ENCODE data around the gene C15orf62.

The C15orf62 gene

DNA sequence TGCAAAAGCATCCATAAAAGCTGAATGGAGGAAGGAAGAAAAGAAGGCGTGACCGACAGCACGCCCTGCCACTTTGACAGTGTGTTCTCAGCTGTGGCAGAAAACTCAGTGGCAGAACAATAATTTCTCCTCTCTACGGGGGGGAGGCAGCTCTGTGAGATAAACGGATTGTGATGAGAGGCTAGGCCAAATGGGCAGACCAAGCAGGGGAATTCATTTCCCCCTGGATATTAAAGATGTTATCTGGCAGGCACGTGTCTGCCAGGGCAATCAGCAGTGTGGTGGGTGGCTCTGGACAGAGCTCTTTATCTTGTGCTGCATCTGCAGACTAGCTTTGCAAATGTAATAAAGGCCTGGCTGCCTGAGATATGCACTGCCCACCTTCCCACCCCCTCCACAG, 12.8 kb upstream of the C15orf62 start (continued):
- TF ChIP-seq, protein P1, sequence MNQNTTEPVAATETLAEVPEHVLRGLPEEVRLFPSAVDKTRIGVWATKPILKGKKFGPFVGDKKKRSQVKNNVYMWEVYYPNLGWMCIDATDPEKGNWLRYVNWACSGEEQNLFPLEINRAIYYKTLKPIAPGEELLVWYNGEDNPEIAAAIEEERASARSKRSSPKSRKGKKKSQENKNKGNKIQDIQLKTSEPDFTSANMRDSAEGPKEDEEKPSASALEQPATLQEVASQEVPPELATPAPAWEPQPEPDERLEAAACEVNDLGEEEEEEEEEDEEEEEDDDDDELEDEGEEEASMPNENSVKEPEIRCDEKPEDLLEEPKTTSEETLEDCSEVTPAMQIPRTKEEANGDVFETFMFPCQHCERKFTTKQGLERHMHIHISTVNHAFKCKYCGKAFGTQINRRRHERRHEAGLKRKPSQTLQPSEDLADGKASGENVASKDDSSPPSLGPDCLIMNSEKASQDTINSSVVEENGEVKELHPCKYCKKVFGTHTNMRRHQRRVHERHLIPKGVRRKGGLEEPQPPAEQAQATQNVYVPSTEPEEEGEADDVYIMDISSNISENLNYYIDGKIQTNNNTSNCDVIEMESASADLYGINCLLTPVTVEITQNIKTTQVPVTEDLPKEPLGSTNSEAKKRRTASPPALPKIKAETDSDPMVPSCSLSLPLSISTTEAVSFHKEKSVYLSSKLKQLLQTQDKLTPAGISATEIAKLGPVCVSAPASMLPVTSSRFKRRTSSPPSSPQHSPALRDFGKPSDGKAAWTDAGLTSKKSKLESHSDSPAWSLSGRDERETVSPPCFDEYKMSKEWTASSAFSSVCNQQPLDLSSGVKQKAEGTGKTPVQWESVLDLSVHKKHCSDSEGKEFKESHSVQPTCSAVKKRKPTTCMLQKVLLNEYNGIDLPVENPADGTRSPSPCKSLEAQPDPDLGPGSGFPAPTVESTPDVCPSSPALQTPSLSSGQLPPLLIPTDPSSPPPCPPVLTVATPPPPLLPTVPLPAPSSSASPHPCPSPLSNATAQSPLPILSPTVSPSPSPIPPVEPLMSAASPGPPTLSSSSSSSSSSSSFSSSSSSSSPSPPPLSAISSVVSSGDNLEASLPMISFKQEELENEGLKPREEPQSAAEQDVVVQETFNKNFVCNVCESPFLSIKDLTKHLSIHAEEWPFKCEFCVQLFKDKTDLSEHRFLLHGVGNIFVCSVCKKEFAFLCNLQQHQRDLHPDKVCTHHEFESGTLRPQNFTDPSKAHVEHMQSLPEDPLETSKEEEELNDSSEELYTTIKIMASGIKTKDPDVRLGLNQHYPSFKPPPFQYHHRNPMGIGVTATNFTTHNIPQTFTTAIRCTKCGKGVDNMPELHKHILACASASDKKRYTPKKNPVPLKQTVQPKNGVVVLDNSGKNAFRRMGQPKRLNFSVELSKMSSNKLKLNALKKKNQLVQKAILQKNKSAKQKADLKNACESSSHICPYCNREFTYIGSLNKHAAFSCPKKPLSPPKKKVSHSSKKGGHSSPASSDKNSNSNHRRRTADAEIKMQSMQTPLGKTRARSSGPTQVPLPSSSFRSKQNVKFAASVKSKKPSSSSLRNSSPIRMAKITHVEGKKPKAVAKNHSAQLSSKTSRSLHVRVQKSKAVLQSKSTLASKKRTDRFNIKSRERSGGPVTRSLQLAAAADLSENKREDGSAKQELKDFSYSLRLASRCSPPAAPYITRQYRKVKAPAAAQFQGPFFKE (tag by site-specific recombination; IDR thresholded peaks at IDR 0.05; ENCODE audit: borderline replicate concordance): no peak
- peak; percentile 4; the same call in 1 of the 2 replicates for TF ChIP-seq ZFHX2 (tag by site-specific recombination; conservative IDR thresholded peaks at IDR 0.05)
- TF ChIP-seq ZNF600 (tag by site-specific recombination; IDR thresholded peaks at IDR 0.05): peak; percentile 76
- TF ChIP-seq ZNF843 (tag by site-specific recombination; IDR thresholded peaks at IDR 0.05): peak; percentile 49; the same call in 1 of the 2 replicates
- no peak for TF ChIP-seq ZNF658 (tag by site-specific recombination; IDR thresholded peaks at IDR 0.05)
- no peak for TF ChIP-seq ZNF202 (tag by site-specific recombination; IDR thresholded peaks at IDR 0.05; ENCODE audit: borderline replicate concordance)
- TF ChIP-seq, protein P2, sequence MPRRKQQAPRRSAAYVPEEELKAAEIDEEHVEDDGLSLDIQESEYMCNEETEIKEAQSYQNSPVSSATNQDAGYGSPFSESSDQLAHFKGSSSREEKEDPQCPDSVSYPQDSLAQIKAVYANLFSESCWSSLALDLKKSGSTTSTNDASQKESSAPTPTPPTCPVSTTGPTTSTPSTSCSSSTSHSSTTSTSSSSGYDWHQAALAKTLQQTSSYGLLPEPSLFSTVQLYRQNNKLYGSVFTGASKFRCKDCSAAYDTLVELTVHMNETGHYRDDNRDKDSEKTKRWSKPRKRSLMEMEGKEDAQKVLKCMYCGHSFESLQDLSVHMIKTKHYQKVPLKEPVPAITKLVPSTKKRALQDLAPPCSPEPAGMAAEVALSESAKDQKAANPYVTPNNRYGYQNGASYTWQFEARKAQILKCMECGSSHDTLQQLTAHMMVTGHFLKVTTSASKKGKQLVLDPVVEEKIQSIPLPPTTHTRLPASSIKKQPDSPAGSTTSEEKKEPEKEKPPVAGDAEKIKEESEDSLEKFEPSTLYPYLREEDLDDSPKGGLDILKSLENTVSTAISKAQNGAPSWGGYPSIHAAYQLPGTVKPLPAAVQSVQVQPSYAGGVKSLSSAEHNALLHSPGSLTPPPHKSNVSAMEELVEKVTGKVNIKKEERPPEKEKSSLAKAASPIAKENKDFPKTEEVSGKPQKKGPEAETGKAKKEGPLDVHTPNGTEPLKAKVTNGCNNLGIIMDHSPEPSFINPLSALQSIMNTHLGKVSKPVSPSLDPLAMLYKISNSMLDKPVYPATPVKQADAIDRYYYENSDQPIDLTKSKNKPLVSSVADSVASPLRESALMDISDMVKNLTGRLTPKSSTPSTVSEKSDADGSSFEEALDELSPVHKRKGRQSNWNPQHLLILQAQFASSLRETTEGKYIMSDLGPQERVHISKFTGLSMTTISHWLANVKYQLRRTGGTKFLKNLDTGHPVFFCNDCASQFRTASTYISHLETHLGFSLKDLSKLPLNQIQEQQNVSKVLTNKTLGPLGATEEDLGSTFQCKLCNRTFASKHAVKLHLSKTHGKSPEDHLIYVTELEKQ (tag by site-specific recombination; IDR thresholded peaks at IDR 0.05; ENCODE audit: borderline replicate concordance): no peak
- TF ChIP-seq RBAK (tag by site-specific recombination; IDR thresholded peaks at IDR 0.05): no peak
- TF ChIP-seq ZNF140 (tag by site-specific recombination; IDR thresholded peaks at IDR 0.05): no peak
- TF ChIP-seq ZNF341 (tag by site-specific recombination; IDR thresholded peaks at IDR 0.05; ENCODE audit: low read depth): no peak
- TF ChIP-seq ZNF24 (tag by site-specific recombination; IDR thresholded peaks at IDR 0.05): no peak
- TF ChIP-seq ZNF19 (tag by site-specific recombination; IDR thresholded peaks at IDR 0.05; ENCODE audit: low read depth): no peak
- TF ChIP-seq ZNF311 (tag by site-specific recombination; IDR thresholded peaks at IDR 0.05; ENCODE audit: borderline replicate concordance): no peak
- peak; percentile 91 for TF ChIP-seq GLIS1 (tag by site-specific recombination; IDR thresholded peaks at IDR 0.05)
- peak; percentile 70 for TF ChIP-seq ZIC2 (tag by site-specific recombination; IDR thresholded peaks at IDR 0.05)
- peak; percentile 7; the same call in 1 of the 2 replicates for TF ChIP-seq SP2 (tag by site-specific recombination; IDR thresholded peaks at IDR 0.05)
- TF ChIP-seq ZNF155 (tag by site-specific recombination; IDR thresholded peaks at IDR 0.05): no peak
- TF ChIP-seq, protein P3, sequence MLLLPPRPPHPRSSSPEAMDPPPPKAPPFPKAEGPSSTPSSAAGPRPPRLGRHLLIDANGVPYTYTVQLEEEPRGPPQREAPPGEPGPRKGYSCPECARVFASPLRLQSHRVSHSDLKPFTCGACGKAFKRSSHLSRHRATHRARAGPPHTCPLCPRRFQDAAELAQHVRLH (tag by site-specific recombination; IDR thresholded peaks at IDR 0.05): no peak
- no peak for TF ChIP-seq ZNF670 (tag by site-specific recombination; IDR thresholded peaks at IDR 0.05; ENCODE audit: low read depth)
- TF ChIP-seq, protein P4, sequence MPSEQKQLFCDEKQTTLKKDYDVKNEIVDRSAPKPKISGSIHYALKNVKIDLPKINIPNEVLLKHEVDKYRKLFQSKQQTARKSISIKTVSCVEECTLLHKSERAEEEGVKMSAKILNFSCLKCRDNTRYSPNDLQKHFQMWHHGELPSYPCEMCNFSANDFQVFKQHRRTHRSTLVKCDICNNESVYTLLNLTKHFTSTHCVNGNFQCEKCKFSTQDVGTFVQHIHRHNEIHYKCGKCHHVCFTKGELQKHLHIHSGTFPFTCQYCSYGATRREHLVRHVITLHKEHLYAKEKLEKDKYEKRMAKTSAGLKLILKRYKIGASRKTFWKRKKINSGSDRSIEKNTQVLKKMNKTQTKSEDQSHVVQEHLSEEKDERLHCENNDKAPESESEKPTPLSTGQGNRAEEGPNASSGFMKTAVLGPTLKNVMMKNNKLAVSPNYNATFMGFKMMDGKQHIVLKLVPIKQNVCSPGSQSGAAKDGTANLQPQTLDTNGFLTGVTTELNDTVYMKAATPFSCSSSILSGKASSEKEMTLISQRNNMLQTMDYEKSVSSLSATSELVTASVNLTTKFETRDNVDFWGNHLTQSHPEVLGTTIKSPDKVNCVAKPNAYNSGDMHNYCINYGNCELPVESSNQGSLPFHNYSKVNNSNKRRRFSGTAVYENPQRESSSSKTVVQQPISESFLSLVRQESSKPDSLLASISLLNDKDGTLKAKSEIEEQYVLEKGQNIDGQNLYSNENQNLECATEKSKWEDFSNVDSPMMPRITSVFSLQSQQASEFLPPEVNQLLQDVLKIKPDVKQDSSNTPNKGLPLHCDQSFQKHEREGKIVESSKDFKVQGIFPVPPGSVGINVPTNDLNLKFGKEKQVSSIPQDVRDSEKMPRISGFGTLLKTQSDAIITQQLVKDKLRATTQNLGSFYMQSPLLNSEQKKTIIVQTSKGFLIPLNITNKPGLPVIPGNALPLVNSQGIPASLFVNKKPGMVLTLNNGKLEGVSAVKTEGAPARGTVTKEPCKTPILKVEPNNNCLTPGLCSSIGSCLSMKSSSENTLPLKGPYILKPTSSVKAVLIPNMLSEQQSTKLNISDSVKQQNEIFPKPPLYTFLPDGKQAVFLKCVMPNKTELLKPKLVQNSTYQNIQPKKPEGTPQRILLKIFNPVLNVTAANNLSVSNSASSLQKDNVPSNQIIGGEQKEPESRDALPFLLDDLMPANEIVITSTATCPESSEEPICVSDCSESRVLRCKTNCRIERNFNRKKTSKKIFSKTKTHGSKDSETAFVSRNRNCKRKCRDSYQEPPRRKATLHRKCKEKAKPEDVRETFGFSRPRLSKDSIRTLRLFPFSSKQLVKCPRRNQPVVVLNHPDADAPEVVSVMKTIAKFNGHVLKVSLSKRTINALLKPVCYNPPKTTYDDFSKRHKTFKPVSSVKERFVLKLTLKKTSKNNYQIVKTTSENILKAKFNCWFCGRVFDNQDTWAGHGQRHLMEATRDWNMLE (tag by site-specific recombination; conservative IDR thresholded peaks at IDR 0.05; ENCODE audit: low read depth): no peak
- TF ChIP-seq IKZF3 (tag by site-specific recombination; IDR thresholded peaks at IDR 0.05): 0 out of 2 replicates have a peak, but pooled peaks have one; percentile 43
- TF ChIP-seq, protein P5, sequence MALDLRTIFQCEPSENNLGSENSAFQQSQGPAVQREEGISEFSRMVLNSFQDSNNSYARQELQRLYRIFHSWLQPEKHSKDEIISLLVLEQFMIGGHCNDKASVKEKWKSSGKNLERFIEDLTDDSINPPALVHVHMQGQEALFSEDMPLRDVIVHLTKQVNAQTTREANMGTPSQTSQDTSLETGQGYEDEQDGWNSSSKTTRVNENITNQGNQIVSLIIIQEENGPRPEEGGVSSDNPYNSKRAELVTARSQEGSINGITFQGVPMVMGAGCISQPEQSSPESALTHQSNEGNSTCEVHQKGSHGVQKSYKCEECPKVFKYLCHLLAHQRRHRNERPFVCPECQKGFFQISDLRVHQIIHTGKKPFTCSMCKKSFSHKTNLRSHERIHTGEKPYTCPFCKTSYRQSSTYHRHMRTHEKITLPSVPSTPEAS (tag by site-specific recombination; IDR thresholded peaks at IDR 0.05): peak; percentile 56; the same call in 1 of the 2 replicates
- no peak for TF ChIP-seq ZNF433 (tag by site-specific recombination; IDR thresholded peaks at IDR 0.05; ENCODE audit: low read depth)
- no peak for TF ChIP-seq PRDM1 (tag by site-specific recombination; IDR thresholded peaks at IDR 0.05)
- peak; percentile 95 for TF ChIP-seq SP7 (tag by site-specific recombination; IDR thresholded peaks at IDR 0.05)

All from HEK293 (cell line).